Measurements from ENCODE around the gene TFB1M. TPM values are rescaled to one million over a fixed set of nuclear protein-coding genes. Genes with fewer than 3 reads are reported as not detected.
"Not testable (repeated sequence)": the region's sequence is repeated elsewhere in the genome, so short reads cannot be mapped to it uniquely, and the experiment has no call there.

TFB1M gene
- total RNA-seq, 1 donor from 2014 or later: 31.2 TPM

GRCh38 chr6:155234687-155235086 is 79.6 kb downstream of the TFB1M start:
- H3K4me3 Mint-ChIP-seq: no peak overlapping the region

GRCh38 chr6:155234167-155234566 is 80.1 kb downstream of the TFB1M start:
- Mint-ChIP-seq H3K4me1 (ENCODE audit: low read depth) (no peaks in the 10 kb centered on the region), H3K4me3 (no peak overlapping the region), H3K27me3 (ENCODE audit: insufficient read depth) (no peaks in the 10 kb centered on the region), H3K27ac (no peak overlapping the region), H3K36me3 (ENCODE audit: low read depth) (peaks cover 36% of the 10 kb centered on the region), H3K9me3 (peaks cover 4% of the 10 kb centered on the region)
- DNase-seq (ENCODE audit: low spot score): no peak
- intact Hi-C loops (cut with micrococcal nuclease): no loop called here

More at GRCh38 chr6:155234687-155235086, 79.6 kb downstream of the TFB1M start:
- no peaks in the 10 kb centered on the region for H3K27me3 Mint-ChIP-seq (ENCODE audit: insufficient read depth)
- no peak overlapping the region for H3K27ac Mint-ChIP-seq
- peaks cover 4% of the 10 kb centered on the region for H3K9me3 Mint-ChIP-seq
- peaks cover 35% of the 10 kb centered on the region for H3K36me3 Mint-ChIP-seq (ENCODE audit: low read depth)
- DNase-seq (ENCODE audit: low spot score): no peak
- H3K4me1 Mint-ChIP-seq (ENCODE audit: low read depth): no peaks in the 10 kb centered on the region
- intact Hi-C loops (cut with micrococcal nuclease): no loop called here

GRCh38 chr6:155232848-155233247 is 81.4 kb downstream of the TFB1M start:
- intact Hi-C loops (cut with micrococcal nuclease): no loop called here
- Mint-ChIP-seq H3K9me3 (peaks cover 1% of the 10 kb centered on the region), H3K4me3 (no peak overlapping the region), H3K27me3 (ENCODE audit: insufficient read depth) (peaks cover 2% of the 10 kb centered on the region), H3K27ac (no peak overlapping the region), H3K4me1 (ENCODE audit: low read depth) (no peaks in the 10 kb centered on the region), H3K36me3 (ENCODE audit: low read depth) (peaks cover 29% of the 10 kb centered on the region)
- DNase-seq (ENCODE audit: low spot score): no peak

GRCh38 chr6:155230975-155231374 is 83.3 kb downstream of the TFB1M start:
- H3K4me3 Mint-ChIP-seq; H3K27me3 Mint-ChIP-seq (ENCODE audit: insufficient read depth); intact Hi-C loops (cut with micrococcal nuclease); H3K27ac Mint-ChIP-seq; DNase-seq (ENCODE audit: low spot score); H3K9me3 Mint-ChIP-seq; H3K4me1 Mint-ChIP-seq (ENCODE audit: low read depth): not testable (repeated sequence)
- peaks cover 23% of the 10 kb centered on the region for H3K36me3 Mint-ChIP-seq (ENCODE audit: low read depth)

- Mint-ChIP-seq H3K27me3 (ENCODE audit: insufficient read depth) (peaks cover 3% of the 10 kb centered on the region), H3K27ac (no peak overlapping the region), H3K9me3 (no peaks in the 10 kb centered on the region), H3K4me1 (ENCODE audit: low read depth) (peaks cover 24% of the 10 kb centered on the region), H3K4me3 (no peak overlapping the region), H3K36me3 (ENCODE audit: low read depth) (peaks cover 28% of the 10 kb centered on the region)
- no peak for DNase-seq (ENCODE audit: low spot score)
- intact Hi-C loops (cut with micrococcal nuclease): no loop called here
Measured at GRCh38 chr6:155228546-155229166, 85.6 kb downstream of the TFB1M start.

DNA sequence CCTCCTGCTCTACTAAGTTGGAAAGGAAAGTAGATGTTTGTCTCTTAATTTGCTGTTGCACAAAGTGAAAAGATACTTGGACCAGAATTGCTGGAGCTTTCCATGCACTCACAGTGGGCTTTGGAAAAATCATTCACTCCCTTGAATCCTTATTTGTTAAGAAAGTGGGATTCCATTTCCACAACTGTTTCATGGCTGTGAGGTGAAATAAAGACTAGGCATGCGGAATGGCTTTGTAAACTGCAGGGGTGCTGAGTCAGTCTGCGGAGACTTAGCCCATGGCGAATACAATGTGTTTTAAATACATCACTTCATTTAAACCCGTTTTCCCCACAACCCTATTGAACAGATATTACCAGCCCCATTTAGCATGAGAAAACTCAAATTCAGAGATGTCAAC is 87.2 kb downstream of the TFB1M start:
- DNase-seq (ENCODE audit: low spot score): no peak
- H3K36me3 Mint-ChIP-seq (ENCODE audit: low read depth): peaks cover 31% of the 10 kb centered on the region
- H3K27me3 Mint-ChIP-seq (ENCODE audit: insufficient read depth): peaks cover 3% of the 10 kb centered on the region
- peaks cover 34% of the 10 kb centered on the region for H3K4me1 Mint-ChIP-seq (ENCODE audit: low read depth)
- intact Hi-C loops (cut with micrococcal nuclease): no loop called here
- H3K27ac Mint-ChIP-seq: peak overlapping the region; percentile 40
- H3K9me3 Mint-ChIP-seq: no peaks in the 10 kb centered on the region
- no peak overlapping the region for H3K4me3 Mint-ChIP-seq

- Mint-ChIP-seq H3K4me3 (no peak overlapping the region), H3K27ac (peak overlapping the region; percentile 91), H3K27me3 (ENCODE audit: insufficient read depth) (peaks cover 3% of the 10 kb centered on the region), H3K9me3 (no peaks in the 10 kb centered on the region), H3K4me1 (ENCODE audit: low read depth) (peaks cover 34% of the 10 kb centered on the region), H3K36me3 (ENCODE audit: low read depth) (peaks cover 27% of the 10 kb centered on the region)
- intact Hi-C loops (cut with micrococcal nuclease): loop anchor here (1.0 to 5.0 kb wide), 9 partner anchors 38 to 618 kb away; partner anchors contain the start of gene TFB1M
- no peak for DNase-seq (ENCODE audit: low spot score)
Measured at GRCh38 chr6:155224618-155225017, 89.7 kb downstream of the TFB1M start.

DNA sequence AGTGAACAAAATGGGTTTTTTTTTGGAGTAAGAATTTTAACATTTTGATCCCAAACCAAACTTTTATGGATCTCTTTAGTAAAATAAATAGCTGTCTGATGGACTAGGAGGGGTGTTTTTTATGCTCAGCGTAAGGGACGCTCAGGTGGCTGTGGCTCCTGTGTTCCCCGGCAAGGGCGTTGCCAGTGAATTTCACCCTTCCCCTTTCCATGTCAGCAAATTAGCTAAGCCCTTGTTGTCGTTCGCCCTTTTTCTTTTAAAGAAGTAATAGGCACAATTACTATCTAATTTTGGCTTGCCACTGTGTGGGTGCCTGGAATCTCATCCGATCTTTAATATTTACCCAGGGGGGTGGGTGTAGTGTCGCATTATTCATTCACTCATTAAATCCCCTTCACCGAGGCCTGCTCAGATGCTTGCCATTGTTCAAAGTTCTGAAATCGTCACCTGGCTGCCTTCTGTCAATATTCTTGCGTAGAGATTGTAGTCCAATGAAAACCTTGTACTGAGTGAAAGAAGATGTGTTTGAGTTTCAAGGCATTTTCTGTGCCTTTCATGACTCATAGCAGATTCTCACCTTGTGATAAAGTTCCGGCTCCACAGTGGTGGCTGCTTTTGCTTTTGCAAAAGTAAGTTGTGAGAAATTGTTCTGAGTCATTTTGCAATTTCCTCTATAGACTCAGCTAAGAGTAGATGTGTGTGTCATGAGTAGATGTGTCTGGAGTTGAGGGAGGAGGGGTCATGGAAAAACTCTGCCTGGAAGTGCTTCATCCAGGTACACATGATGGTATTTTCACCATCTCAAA is 90.4 kb downstream of the TFB1M start:
- Mint-ChIP-seq H3K4me1 (ENCODE audit: low read depth) (peaks cover 34% of the 10 kb centered on the region), H3K27me3 (ENCODE audit: insufficient read depth) (peaks cover 2% of the 10 kb centered on the region), H3K9me3 (no peaks in the 10 kb centered on the region), H3K4me3 (peak overlapping the region; percentile 70), H3K27ac (peak overlapping the region; percentile 91), H3K36me3 (ENCODE audit: low read depth) (peaks cover 28% of the 10 kb centered on the region)
- intact Hi-C loops (cut with micrococcal nuclease): loop anchor here (1.0 to 5.0 kb wide), 9 partner anchors 38 to 618 kb away; partner anchors contain the start of gene TFB1M
- DNase-seq (ENCODE audit: low spot score): peak; percentile 65

DNA sequence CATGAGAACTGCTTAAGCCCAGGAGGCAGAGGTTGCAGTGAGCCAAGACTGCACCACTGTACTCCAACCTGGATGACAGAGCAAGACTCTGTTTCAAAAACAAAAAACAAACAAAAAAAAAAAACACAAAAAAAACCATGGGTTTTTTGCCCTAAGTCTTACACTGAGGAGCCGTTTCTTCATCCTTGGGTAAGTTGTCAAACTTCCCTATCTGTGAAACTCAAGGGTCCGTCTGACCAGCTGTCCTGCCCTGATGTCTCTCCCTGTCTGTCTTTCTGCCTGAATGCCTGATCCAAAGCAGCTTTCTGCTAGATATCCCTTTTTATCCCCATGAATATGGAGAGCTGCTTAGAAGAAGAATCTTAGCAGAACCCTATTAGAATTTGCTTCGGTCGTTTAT is 91.8 kb downstream of the TFB1M start:
- no peak for DNase-seq (ENCODE audit: low spot score)
- Mint-ChIP-seq H3K9me3 (no peaks in the 10 kb centered on the region), H3K4me3 (no peak overlapping the region), H3K36me3 (ENCODE audit: low read depth) (peaks cover 27% of the 10 kb centered on the region), H3K27me3 (ENCODE audit: insufficient read depth) (peaks cover 2% of the 10 kb centered on the region), H3K27ac (no peak overlapping the region), H3K4me1 (ENCODE audit: low read depth) (peaks cover 34% of the 10 kb centered on the region)
- intact Hi-C loops (cut with micrococcal nuclease): loop anchor here (5.0 kb wide), 1 partner anchor 115 kb away; no protein-coding TSS in a partner anchor

DNA sequence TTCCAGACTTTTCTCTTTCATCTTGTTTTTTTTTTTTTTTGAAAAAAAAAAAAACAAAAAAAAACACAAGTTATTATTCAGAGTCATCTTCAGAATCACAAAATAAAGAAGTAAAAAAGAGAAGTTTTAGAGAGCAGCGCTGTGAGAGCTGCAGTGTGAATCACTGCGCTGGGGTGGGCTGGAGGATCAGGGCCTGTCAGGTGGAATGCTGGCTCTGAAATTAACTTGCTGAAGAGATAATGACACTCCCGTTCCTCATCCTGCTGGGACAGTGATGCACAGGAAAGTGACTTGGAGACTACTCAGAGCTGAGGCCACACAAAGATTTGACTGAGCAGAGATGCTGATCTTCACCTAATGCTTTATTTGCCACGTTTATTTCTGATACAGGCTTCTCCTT is 93.2 kb downstream of the TFB1M start:
- Mint-ChIP-seq H3K27ac (no peak overlapping the region), H3K36me3 (ENCODE audit: low read depth) (peaks cover 30% of the 10 kb centered on the region), H3K4me1 (ENCODE audit: low read depth) (peaks cover 37% of the 10 kb centered on the region), H3K27me3 (ENCODE audit: insufficient read depth) (peaks cover under 1% of the 10 kb centered on the region), H3K9me3 (no peaks in the 10 kb centered on the region), H3K4me3 (no peak overlapping the region)
- intact Hi-C loops (cut with micrococcal nuclease): loop anchor here (5.0 kb wide), 1 partner anchor 114 kb away; no protein-coding TSS in a partner anchor
- DNase-seq (ENCODE audit: low spot score): no peak

DNA sequence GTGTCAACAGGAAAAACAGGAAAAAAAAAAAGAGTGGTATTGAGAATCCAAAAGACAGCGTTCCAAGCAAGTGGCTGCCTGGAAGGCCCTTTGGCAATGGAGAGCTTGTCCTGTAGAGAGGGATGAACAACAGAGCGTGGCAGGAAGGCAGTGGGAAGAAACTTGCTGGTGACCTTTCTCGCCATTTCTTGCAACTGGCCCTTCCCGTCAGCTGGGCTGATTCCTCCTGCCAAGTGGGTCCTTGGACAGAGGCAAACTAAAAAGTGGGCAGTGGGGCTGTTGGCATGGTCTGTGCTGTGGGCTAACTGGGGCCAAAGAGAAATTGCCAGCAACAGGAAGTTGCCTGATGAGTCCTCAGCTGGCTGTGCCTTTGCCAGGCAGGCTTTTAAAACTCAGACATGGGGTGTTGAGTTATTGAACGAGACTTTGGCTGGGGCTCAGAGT is 94.4 kb downstream of the TFB1M start:
- Mint-ChIP-seq H3K27ac (peak overlapping the region; percentile 8), H3K27me3 (ENCODE audit: insufficient read depth) (no peaks in the 10 kb centered on the region), H3K9me3 (no peaks in the 10 kb centered on the region), H3K4me1 (ENCODE audit: low read depth) (peaks cover 31% of the 10 kb centered on the region), H3K36me3 (ENCODE audit: low read depth) (peaks cover 27% of the 10 kb centered on the region), H3K4me3 (no peak overlapping the region)
- no peak for DNase-seq (ENCODE audit: low spot score)
- intact Hi-C loops (cut with micrococcal nuclease): loop anchor here (5.0 kb wide), 1 partner anchor 113 kb away; no protein-coding TSS in a partner anchor

DNA sequence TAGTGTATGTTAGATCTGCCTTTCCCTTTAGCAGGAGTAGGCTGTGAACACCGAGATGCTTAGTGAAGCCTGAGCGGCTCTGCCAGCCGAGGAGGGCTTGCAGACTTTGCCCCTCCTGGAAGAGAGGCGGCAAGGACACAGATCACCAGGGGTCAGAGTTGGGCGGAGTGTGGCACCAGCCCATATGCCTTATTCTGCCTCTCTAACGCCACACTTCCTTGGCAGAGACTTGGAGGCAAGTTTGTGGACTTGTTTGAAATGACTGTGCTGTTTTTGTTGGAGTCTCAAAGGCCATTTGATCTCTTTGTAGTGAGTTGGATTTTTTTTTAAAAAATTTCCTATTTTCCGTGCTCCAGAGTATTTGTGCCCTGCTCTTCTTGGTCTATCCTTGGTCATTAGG is 95.0 kb downstream of the TFB1M start:
- no peak overlapping the region for H3K4me3 Mint-ChIP-seq
- no peak for DNase-seq (ENCODE audit: low spot score)
- H3K27ac Mint-ChIP-seq: peak overlapping the region; percentile 8
- intact Hi-C loops (cut with micrococcal nuclease): no loop called here
- peaks cover 25% of the 10 kb centered on the region for H3K4me1 Mint-ChIP-seq (ENCODE audit: low read depth)
- H3K27me3 Mint-ChIP-seq (ENCODE audit: insufficient read depth): no peaks in the 10 kb centered on the region
- no peaks in the 10 kb centered on the region for H3K9me3 Mint-ChIP-seq
- peaks cover 29% of the 10 kb centered on the region for H3K36me3 Mint-ChIP-seq (ENCODE audit: low read depth)

DNA sequence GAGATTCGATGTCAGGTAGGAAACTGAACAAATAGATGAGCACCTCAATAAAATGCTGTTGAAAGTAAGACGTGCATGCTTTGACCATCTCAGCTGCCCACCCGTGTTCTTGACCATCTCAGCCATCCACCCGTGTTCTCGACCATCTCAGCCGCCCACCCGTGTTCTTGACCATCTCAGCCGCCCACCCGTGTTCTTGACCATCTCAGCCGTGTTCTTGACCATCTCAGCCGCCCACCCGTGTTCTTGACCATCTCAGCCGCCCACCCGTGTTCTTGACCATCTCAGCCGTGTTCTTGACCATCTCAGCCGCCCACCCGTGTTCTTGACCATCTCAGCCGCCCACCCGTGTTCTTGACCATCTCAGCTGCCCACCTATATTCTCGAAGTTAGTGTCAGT is 95.6 kb downstream of the TFB1M start:
- H3K4me3 Mint-ChIP-seq; H3K9me3 Mint-ChIP-seq; H3K27me3 Mint-ChIP-seq (ENCODE audit: insufficient read depth); intact Hi-C loops (cut with micrococcal nuclease); DNase-seq (ENCODE audit: low spot score); H3K27ac Mint-ChIP-seq: not testable (repeated sequence)
- Mint-ChIP-seq H3K4me1 (ENCODE audit: low read depth) (peaks cover 19% of the 10 kb centered on the region), H3K36me3 (ENCODE audit: low read depth) (peaks cover 23% of the 10 kb centered on the region)
